ENCODE measurements around the gene DIAPH2. TPM values are rescaled to one million over a fixed set of nuclear protein-coding genes. Genes with fewer than 3 reads are reported as not detected.

DIAPH2 gene
- total and polyA plus RNA-seq, 10 donors: 2.5 to 32.1 (median 17.7) TPM

DNA sequence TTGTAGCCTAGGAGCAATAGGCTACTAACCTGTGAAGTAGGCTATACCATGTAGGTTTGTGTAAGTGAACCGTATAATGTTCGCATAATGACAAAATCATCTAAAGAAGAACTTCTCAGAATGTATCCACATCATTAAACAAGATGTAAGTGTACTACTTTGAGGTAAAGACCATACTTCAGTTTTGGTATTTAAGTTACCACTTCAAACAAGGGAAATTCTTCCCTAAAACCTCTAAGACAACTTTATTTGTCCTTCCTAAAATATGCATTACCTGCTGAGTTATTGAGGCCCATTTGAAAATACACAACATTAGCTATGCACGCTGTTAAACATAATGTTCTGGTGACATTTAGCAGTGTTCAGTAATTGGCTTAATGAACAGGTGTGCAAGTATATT, 381.7 kb downstream of the DIAPH2 start:
- WGBS, 5 donors: 48 to 91% (median 63%) methylated on average over 3 of the region's 3 CpGs
- TF ChIP-seq, protein P1, sequence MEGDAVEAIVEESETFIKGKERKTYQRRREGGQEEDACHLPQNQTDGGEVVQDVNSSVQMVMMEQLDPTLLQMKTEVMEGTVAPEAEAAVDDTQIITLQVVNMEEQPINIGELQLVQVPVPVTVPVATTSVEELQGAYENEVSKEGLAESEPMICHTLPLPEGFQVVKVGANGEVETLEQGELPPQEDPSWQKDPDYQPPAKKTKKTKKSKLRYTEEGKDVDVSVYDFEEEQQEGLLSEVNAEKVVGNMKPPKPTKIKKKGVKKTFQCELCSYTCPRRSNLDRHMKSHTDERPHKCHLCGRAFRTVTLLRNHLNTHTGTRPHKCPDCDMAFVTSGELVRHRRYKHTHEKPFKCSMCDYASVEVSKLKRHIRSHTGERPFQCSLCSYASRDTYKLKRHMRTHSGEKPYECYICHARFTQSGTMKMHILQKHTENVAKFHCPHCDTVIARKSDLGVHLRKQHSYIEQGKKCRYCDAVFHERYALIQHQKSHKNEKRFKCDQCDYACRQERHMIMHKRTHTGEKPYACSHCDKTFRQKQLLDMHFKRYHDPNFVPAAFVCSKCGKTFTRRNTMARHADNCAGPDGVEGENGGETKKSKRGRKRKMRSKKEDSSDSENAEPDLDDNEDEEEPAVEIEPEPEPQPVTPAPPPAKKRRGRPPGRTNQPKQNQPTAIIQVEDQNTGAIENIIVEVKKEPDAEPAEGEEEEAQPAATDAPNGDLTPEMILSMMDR (IDR thresholded peaks at IDR 0.05 in 8 of 11, conservative IDR thresholded peaks at IDR 0.05 in 3 of 11): no peak
- TF ChIP-seq POLR2A (IDR thresholded peaks at IDR 0.05): no peak
- TF ChIP-seq POLR2AphosphoS5 (IDR thresholded peaks at IDR 0.05): no peak

DNA sequence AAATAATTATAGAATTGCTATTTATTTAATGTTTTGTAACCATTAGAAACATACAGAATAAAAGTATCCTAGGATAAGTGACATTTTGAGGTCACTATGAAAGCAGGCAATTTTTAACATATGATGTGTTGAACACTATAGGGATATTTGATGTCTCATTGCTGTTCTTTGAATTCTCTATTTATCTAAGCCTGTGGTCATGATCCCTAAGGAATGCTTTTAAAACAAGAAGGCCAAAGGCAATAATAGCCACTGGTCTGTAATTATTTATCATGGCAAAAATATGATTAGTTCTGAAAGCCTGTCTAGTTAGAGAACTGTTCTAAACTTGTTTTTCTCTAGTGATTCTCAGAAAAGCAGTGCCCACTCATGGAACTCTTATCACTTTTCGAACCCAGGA, 385.7 kb downstream of the DIAPH2 start:
- WGBS, 5 donors: 73 to 96% (median 89%) methylated on average over 1 of the region's 1 CpG
- H3K4me3 ChIP-seq: no peak overlapping the region
- no peaks in the 10 kb centered on the region for H3K4me1 ChIP-seq
- H3K27me3 ChIP-seq (replicated peaks in 1 of 7): no peaks in the 10 kb centered on the region
- no peak overlapping the region for H3K27ac ChIP-seq
- DNase-seq: no peak
- peaks cover 0 to 8% (median 0%) of the 10 kb centered on the region in 6 donors for H3K36me3 ChIP-seq
- intact Hi-C loops (cut with DNase I; ENCODE audit: low total_unique reads): no loop called here
- no peaks in the 10 kb centered on the region for H3K9me3 ChIP-seq
- TF ChIP-seq, protein P1 (IDR thresholded peaks at IDR 0.05 in 8 of 11, conservative IDR thresholded peaks at IDR 0.05 in 3 of 11): no peak
- TF ChIP-seq POLR2A (IDR thresholded peaks at IDR 0.05) (no peak), POLR2AphosphoS5 (IDR thresholded peaks at IDR 0.05) (no peak)

More for the DNA sequence above, 381.7 kb downstream of the DIAPH2 start:
- Histone ChIP-seq H3K4me1 (no peaks in the 10 kb centered on the region), H3K27ac (no peak overlapping the region), H3K36me3 (no peaks in the 10 kb centered on the region), H3K27me3 (replicated peaks in 1 of 7) (no peaks in the 10 kb centered on the region), H3K9me3 (no peaks in the 10 kb centered on the region), H3K4me3 (no peak overlapping the region)
- intact Hi-C loops (cut with DNase I; ENCODE audit: low total_unique reads): no loop called here
- no peak for DNase-seq

DNA sequence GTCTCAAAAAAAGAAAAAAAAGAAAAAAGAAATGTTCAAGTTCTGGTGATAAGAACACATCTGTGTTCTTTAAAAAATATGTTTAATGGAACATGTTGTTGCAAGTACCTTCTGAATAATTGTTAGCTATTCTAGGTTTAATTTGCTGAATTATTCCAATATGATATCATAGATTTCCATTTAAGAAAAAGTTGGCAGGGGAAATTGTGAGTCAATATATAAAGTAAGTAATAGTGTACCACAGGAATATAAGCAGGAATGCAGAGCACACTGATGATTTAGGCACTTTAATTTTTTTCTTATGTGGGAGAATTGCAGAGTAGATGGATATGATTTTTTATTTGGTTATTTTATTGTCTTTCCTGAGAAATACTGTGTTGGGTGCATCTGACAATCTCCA, 389.8 kb downstream of the DIAPH2 start:
- Histone ChIP-seq H3K27me3 (replicated peaks in 1 of 7) (no peaks in the 10 kb centered on the region), H3K36me3 (peaks cover 0 to 8% (median 0%) of the 10 kb centered on the region in 6 donors), H3K4me3 (no peak overlapping the region), H3K27ac (no peak overlapping the region), H3K4me1 (no peaks in the 10 kb centered on the region), H3K9me3 (no peaks in the 10 kb centered on the region)
- TF ChIP-seq POLR2AphosphoS5 (IDR thresholded peaks at IDR 0.05) (no peak), POLR2A (IDR thresholded peaks at IDR 0.05) (no peak)
- TF ChIP-seq, protein P1 (IDR thresholded peaks at IDR 0.05 in 8 of 11, conservative IDR thresholded peaks at IDR 0.05 in 3 of 11): no peak
- no peak for DNase-seq
- intact Hi-C loops (cut with DNase I; ENCODE audit: low total_unique reads): no loop called here

DNA sequence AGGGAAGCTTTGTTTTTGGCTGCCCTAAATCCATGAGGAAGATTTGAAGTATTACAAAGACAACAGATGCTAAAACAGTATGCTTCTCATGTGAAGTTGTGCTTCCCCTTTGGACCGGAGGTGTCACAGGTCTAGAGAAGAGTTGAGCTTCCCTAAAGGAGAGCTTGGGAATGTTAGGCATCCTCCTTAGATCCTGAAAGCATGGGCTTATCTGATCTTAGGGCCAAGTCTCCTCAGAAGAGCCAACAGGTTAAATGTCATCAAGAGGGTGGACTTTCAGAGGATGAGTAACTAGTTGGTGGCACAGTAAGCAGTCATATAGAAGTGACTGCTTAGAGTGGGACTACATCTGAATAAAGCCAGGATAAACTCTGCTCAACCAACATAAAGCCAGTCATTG, 404.5 kb downstream of the DIAPH2 start:
- Histone ChIP-seq H3K4me3 (no peak overlapping the region), H3K4me1 (no peaks in the 10 kb centered on the region), H3K27me3 (replicated peaks in 1 of 7) (no peaks in the 10 kb centered on the region), H3K36me3 (no peaks in the 10 kb centered on the region), H3K27ac (no peak overlapping the region), H3K9me3 (no peaks in the 10 kb centered on the region)
- TF ChIP-seq, protein P1 (IDR thresholded peaks at IDR 0.05 in 8 of 11, conservative IDR thresholded peaks at IDR 0.05 in 3 of 11): no peak
- TF ChIP-seq POLR2A (IDR thresholded peaks at IDR 0.05): no peak
- TF ChIP-seq POLR2AphosphoS5 (IDR thresholded peaks at IDR 0.05): no peak
- DNase-seq: no peak
- WGBS, 5 donors: 84 to 100% (median 100%) methylated on average over 1 of the region's 1 CpG
- intact Hi-C loops (cut with DNase I; ENCODE audit: low total_unique reads): no loop called here

All from spleen (tissue), 11 donors.